Fibroblast of lung (primary cell): ENCODE results near the gene TBCB. TPM values are rescaled to one million over a fixed set of nuclear protein-coding genes. Genes with fewer than 3 reads are reported as not detected.

Experiments
- DNase-seq, 2 donors: peaks; one replicate each; pipeline versions ENCODE4 v3.0.0 to v3.0.0-alpha.2; 2010; ENCODE audit warnings: low read depth in 2 of 2
- H2AFZ ChIP-seq: 2 replicates; pipeline ENCODE4 v1.5.1; 2012; ENCODE audit warnings: low read length, control low read depth, inconsistent platforms
- H3K27ac ChIP-seq: 2 replicates; pipeline ENCODE4 v1.5.1; 2011; ENCODE audit warnings: low read length, control low read depth; ENCODE audit not compliant: insufficient read depth
- H3K27me3 ChIP-seq: 2 replicates; pipeline ENCODE4 v1.5.1; 2011; ENCODE audit warnings: mild to moderate bottlenecking, low read length; ENCODE audit not compliant: control insufficient read depth, insufficient read depth
- H3K36me3 ChIP-seq: 2 replicates; pipeline ENCODE4 v1.5.1; 2011; ENCODE audit warnings: low read length; ENCODE audit not compliant: control insufficient read depth, insufficient read depth
- H3K4me1 ChIP-seq: 2 replicates; pipeline ENCODE4 v1.5.1; 2011; ENCODE audit warnings: low read length; ENCODE audit not compliant: control insufficient read depth, insufficient read depth; ENCODE audit errors: extremely low read depth
- H3K4me2 ChIP-seq: 2 replicates; pipeline ENCODE4 v1.5.1; 2011; ENCODE audit warnings: low read length, control low read depth; ENCODE audit not compliant: insufficient read depth; ENCODE audit errors: extremely low read depth
- H3K4me3 ChIP-seq, 4 experiments: fragments of 200-600 bp in 1 of 4; sonication (generic) in 1 of 4; replicated peaks in 1 of 4; 2 replicates each; pipeline ENCODE4 v1.5.1; 2011 to 2016; ENCODE audit warnings: low read length in 4 of 4, low read depth in 3 of 4, mild to moderate bottlenecking in 3 of 4, control low read depth in 2 of 4, inconsistent platforms in 1 of 4, mixed read lengths in 1 of 4; ENCODE audit not compliant: insufficient read depth in 1 of 4; ENCODE audit errors: control extremely low read depth in 1 of 4
- H3K79me2 ChIP-seq: 2 replicates; pipeline ENCODE4 v1.5.1; 2012; ENCODE audit warnings: mild to moderate bottlenecking, low read length, inconsistent platforms; ENCODE audit not compliant: control insufficient read depth, insufficient read depth
- H3K9ac ChIP-seq: 2 replicates; pipeline ENCODE4 v1.5.1; 2011; ENCODE audit warnings: mild to moderate bottlenecking, low read length, control low read depth; ENCODE audit not compliant: insufficient read depth
- H3K9me3 ChIP-seq: 2 replicates; pipeline ENCODE4 v1.5.1; 2012; ENCODE audit warnings: low read depth, low read length; ENCODE audit not compliant: control insufficient read depth, insufficient read depth
- H4K20me1 ChIP-seq: 2 replicates; pipeline ENCODE4 v1.5.1; 2011; ENCODE audit warnings: low read length; ENCODE audit not compliant: control insufficient read depth, insufficient read depth; ENCODE audit errors: extremely low read depth
- EZH2 ChIP-seq: IDR thresholded peaks from 2 replicates; pipeline ENCODE4 v1.5.1; 2012; ENCODE audit warnings: low read length, control low read depth, mild to moderate bottlenecking; ENCODE audit errors: missing control alignments
- polyA plus RNA-seq, 2 donors: library from polyadenylated mRNA; depleted of rRNA in 1 of 2; stranded (reverse) in 1 of 2; unstranded in 1 of 2; fragments of >200 nt; gene quantifications; 2 replicates each; pipeline ENCODE4 v1.2.1, GENCODE V29; 2011 to 2012; ENCODE audit warnings: missing spikeins in 1 of 2
- total RNA-seq: library from RNA; depleted of rRNA; stranded (reverse); fragments of >200 nt; gene quantifications from 2 replicates; pipeline ENCODE4 v1.2.1, GENCODE V29; 2014
- TF ChIP-seq, protein P1 (sequence below), 2 donors: IDR thresholded peaks in 1 of 2; conservative IDR thresholded peaks in 1 of 2; 1 replicate in 1 of 2; 2 replicates in 1 of 2; pipeline ENCODE4 v1.5.1; 2011 to 2012; ENCODE audit warnings: low read length in 2 of 2, control low read depth in 1 of 2, inconsistent platforms in 1 of 2, low read depth in 1 of 2, mild to moderate bottlenecking in 1 of 2

TBCB gene
- total and polyA plus RNA-seq, 2 donors (not counting 1 experiment from before 2014, with no cell fraction given): 194 to 249 TPM

DNA sequence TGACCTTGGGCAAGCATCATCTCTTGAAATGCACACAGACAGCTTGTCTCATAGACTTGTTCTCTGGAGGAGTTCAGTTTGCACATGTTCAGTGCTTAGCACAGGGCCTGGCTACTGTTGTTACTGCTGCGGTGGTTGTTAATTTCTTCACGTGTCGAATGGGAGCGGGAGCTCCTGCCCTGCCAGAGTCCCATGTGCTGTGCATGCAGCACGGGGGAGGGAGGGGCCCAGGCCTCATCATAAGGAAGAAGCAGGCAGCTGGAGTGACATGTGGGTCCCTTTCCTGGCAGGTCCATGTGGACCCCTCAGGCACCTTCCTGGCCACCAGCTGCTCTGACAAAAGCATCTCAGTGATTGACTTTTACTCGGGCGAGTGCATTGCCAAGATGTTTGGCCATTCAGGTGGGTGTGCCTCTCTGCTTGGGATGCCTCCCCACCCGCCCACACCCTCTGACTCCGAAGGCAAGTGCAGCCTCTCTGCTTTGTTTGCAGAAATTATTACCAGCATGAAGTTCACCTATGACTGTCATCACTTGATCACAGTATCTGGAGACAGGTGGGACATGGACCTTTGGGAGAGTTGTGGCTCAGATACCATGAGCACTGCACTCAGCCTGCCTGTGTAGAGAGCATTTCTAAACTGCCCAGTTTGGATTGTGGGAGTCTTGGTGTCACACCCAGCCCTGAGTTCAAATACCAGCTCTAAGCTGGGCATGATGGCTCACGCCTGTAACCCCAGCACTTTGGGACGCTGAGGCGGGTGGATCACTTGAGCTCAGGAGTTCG lies 24.2 kb upstream of the TBCB start:
- Histone ChIP-seq H4K20me1 (no peaks in the 10 kb centered on the region), H3K4me2 (no peak overlapping the region), H3K27ac (no peak overlapping the region), H3K27me3 (no peaks in the 10 kb centered on the region), H3K4me3 (no peak overlapping the region), H3K9me3 (no peaks in the 10 kb centered on the region), H3K4me1 (no peaks in the 10 kb centered on the region), H3K79me2 (no peaks in the 10 kb centered on the region), H2AFZ (no peak overlapping the region), H3K36me3 (peaks cover 8% of the 10 kb centered on the region), H3K9ac (no peak overlapping the region)
- DNase-seq: no peak
- TF ChIP-seq EZH2: no peak
- TF ChIP-seq, protein P1, sequence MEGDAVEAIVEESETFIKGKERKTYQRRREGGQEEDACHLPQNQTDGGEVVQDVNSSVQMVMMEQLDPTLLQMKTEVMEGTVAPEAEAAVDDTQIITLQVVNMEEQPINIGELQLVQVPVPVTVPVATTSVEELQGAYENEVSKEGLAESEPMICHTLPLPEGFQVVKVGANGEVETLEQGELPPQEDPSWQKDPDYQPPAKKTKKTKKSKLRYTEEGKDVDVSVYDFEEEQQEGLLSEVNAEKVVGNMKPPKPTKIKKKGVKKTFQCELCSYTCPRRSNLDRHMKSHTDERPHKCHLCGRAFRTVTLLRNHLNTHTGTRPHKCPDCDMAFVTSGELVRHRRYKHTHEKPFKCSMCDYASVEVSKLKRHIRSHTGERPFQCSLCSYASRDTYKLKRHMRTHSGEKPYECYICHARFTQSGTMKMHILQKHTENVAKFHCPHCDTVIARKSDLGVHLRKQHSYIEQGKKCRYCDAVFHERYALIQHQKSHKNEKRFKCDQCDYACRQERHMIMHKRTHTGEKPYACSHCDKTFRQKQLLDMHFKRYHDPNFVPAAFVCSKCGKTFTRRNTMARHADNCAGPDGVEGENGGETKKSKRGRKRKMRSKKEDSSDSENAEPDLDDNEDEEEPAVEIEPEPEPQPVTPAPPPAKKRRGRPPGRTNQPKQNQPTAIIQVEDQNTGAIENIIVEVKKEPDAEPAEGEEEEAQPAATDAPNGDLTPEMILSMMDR (conservative IDR thresholded peaks at IDR 0.05 in 1 of 2, IDR thresholded peaks at IDR 0.05 in 1 of 2; ENCODE audit: low read depth in 1 of 2, low read length in 2 of 2): no peak

DNA sequence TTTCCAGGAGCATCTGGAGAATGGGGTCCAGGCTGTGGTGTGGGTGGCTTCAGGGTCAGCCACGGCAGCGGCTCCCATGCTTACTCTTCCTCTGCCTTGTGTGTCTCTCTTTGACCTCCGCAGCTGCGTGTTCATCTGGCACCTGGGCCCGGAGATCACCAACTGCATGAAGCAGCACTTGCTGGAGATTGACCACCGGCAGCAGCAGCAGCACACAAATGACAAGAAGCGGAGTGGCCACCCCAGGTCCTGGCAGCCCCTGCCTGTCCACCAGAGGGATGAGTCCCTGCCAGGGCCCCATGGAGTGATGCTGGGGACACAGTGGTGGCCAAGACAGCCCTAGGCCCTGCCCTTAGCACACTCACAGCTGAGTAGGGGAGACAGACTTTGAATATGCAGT lies 22.7 kb upstream of the TBCB start:
- no peak for DNase-seq
- Histone ChIP-seq H3K9me3 (no peaks in the 10 kb centered on the region), H3K4me2 (no peak overlapping the region), H3K4me3 (no peak overlapping the region), H3K4me1 (no peaks in the 10 kb centered on the region), H3K27me3 (no peaks in the 10 kb centered on the region), H3K9ac (no peak overlapping the region), H3K36me3 (peaks cover 8% of the 10 kb centered on the region), H3K27ac (no peak overlapping the region), H4K20me1 (no peaks in the 10 kb centered on the region), H2AFZ (no peak overlapping the region), H3K79me2 (no peaks in the 10 kb centered on the region)
- TF ChIP-seq, protein P1 (conservative IDR thresholded peaks at IDR 0.05 in 1 of 2, IDR thresholded peaks at IDR 0.05 in 1 of 2; ENCODE audit: low read depth in 1 of 2, low read length in 2 of 2): no peak
- TF ChIP-seq EZH2: no peak

DNA sequence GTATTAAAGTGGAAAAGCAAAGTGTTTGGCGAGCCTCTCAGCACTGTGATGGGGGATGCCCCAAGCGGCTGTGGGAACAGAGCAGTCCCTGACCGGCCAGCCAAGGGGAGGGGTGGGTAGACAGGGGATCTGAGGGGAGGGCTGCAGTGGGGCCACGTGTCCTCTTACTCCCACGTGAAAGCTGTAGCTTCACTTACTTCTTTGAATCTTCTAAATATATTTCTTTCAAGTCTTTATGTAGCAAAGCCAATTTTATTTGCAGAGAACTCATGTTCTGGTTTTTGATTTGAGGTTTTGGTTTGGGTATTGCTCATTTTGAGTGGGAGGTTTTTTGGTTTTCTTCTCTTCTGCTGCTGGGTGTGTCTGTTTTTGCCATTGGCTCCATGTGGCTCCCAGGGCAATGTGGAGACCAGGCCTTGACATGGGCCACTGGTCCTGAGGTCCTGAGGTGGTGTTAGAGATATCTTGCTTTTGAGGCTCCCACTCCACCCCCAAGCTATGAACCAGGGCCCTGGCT lies 22.1 kb upstream of the TBCB start:
- TF ChIP-seq EZH2: no peak
- TF ChIP-seq, protein P1 (conservative IDR thresholded peaks at IDR 0.05 in 1 of 2, IDR thresholded peaks at IDR 0.05 in 1 of 2; ENCODE audit: low read depth in 1 of 2, low read length in 2 of 2): no peak
- Histone ChIP-seq H3K4me2 (no peak overlapping the region), H3K27ac (no peak overlapping the region), H3K27me3 (no peaks in the 10 kb centered on the region), H3K4me1 (no peaks in the 10 kb centered on the region), H2AFZ (no peak overlapping the region), H3K9me3 (no peaks in the 10 kb centered on the region), H4K20me1 (no peaks in the 10 kb centered on the region), H3K9ac (no peak overlapping the region), H3K36me3 (peaks cover 8% of the 10 kb centered on the region), H3K79me2 (no peaks in the 10 kb centered on the region), H3K4me3 (no peak overlapping the region)
- DNase-seq: no peak
